Non-pigmented ciliary epithelial cell (primary cell): ENCODE measurements around the gene TGFBR1.

Experiments used
- DNase-seq: peaks from one replicate; pipeline ENCODE4 v3.0.0-alpha.2; 2010; ENCODE audit warnings: low read depth

TGFBR1 gene

DNA sequence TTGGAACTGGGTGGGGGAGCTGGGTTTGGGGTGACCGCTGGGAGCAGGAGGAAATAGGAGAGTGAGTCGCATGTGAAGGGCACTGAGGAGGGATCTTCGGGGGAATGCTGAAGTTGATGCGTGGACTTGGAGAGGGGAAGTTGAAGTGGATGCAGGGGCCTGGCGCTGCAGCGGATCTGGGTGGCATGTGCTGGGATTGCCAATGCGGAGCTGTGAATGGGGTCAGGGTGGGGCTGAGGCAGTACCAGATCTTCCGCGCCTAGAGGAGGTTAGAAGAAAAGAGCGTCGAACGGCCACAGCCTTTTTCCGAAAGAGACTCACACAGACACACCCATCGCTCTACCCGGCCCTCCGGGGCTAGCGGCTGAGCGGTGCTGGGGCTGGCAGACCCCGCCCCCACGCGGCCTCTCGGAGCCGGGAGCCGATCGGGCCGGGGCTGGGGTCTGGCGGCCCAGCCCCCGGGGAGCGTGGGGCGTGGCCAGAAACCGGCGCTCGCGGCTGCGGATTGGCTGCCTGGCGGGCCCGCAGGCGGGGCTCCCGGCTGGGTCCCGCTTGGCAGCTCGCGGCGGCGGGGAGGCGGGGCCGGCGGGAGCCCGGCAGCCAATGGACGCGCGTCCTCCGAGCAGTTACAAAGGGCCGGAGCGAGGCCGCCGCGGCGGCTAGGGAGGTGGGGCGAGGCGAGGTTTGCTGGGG is at the start of gene TGFBR1:
TGFBR1 (plus strand) TSS at position 655 of the 693 bp plus-strand sequence. CDS start 93 bp downstream, outside the sequence.
- DNase-seq = no peak

DNA sequence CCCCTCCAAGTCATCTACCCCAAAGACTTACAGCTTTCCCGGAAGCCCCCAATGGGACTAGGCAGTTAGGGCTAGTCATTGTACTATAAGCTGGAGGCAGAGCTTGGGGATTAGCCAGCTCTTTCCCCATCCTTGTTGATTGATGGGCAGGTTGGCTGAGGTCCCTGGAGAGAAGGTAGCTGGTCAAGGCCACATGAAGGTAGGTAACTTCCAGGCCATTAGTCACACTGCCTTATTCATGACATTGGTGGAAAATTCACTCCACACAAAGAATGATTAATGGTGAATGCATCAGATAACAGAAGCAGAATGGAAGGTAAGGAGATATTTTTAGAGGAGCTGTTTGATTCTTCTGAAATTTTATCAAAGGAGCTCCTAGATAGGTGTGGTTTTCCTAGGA is 49.5 kb upstream of the TGFBR1 start:
- no peak for DNase-seq

DNA sequence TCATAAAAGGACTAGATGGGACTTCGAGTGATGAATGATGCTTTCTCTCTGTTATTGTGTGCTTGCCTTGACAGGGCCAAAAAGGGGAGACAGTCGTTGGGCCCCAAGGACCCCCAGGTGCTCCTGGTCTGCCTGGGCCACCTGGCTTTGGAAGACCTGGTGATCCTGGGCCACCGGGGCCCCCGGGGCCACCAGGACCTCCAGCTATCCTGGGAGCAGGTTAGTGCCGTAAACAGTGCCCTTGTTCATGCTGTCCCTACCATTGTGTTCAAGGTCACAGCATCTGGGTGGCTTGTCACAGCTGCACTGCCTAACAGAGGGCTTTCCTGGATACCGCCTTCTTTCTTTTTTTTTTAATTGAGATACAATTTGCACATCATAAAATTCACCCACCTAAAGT is 48.7 kb upstream of the TGFBR1 start:
- DNase-seq = no peak

DNA sequence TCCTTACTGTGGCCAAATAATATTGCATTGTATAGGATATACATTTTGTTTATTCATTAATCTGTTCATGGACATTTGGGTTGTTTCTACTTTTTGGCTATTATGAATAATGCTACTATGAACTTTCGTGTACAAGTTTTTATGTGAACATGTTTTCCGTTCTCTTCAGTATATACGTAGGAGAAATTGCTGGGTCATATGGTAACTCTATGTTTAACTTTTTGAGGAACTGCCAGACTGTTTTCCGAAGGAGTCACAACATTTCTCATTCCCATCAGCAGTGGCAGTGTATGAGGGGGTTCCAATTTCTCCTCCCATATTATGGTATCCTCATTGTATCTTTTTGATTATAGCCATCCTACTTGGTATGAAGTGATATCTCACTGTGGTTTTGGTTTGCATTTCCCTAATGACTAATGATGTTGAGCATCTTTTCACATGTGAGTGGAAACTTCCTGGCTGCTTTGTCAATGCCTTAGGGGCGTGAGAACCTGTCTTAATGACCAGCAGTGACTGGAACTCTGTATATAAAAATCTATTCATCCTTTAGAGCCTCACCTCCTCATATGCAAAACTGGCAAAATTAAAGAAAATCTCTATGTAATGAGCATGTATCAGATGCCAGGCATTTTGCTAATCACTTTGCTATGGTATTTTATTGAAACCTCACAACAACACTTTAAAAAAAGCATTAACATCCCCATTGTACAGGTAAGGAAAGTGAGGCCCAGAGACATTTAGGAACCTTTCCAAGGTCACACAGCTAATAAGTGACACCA is 47.8 kb upstream of the TGFBR1 start:
- peak; percentile 70 for DNase-seq

DNA sequence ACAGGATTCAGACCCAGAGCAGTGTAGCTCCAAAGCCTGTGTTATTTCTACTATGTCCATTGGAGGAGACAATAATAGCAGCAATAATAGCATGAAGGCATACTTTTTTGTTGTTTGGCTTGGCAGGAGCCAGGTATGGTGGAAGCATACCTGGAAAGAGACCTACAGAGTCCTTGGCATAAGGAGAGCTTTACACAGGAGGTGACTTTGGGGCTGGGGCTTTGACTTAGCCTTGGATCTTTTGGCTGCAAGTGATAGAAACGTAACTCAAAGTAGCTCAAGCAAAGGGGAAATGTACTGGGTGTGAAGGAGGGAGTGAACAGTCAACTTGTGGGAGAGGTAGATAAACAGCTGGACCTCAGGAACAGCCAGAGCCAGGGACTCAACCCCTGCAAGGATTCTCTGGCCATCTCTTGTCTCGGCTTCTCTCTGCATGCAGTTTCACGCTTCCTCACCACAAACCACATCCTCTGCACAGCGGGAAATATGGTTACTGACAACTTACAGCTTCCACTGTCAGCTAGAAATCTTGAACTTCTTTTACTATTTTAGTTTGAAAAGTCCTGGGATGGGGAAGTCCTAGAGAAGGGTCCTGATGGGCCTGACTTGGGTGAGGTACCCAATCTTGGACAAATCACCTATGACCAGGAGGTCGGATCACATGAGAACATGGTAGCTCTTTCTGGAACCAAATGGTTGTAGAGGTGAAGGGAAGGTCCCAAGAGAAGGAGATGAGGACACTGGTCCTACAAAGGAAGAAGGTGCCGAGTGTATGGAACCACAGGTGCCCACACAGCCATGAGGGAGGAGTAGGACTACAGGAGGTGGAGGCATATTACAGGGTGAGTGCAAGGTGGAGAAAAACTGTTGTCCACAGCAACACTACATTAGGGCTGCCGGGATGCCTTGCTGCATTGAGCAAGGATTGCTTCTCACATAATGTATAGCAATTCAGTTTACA is 47.0 kb upstream of the TGFBR1 start:
- DNase-seq = peak; percentile 73

DNA sequence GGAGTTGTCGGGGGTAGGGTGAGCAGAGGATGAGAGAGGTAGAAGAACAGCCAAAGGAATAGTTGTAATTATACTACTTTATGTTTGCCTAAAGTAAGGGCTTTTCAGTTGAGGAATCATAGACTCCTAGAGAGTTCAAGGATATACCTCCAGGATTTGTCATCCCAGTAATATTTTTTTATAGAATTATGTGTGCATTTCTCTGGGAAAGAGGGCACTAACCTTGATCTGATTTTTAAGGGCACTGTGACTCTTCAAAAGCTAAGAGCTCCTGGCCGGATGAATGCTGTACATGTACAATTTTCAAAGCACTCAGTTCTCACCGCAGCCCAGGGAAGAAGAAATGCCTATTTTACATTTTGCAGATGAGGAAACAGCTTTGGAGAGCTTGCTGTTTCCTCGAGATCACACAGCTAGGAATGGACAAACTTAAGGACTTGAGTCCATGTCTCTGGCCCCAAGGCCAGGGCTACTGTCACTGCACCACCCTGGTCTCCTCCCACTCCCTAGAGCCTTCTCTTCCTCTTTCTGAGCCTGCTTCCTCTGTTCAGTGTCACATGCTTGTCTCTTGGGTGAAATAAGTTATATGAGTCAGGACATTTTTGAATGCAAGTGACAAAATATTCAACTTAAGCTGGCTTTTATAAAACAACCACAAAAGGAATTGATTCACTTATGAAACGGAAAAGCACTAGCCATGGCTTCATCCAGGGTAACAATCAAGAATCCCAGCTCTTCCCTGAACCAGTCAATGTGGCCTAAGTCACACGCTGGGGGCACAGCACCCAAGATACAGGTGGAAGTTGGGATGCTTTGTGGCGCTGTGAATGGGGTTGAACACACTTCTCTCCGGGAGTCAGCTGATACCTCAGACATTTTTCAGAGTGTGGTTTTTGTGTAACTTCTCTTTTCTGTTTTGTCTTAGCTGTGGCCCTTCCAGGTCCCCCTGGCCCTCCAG is 45.7 kb upstream of the TGFBR1 start:
- no peak for DNase-seq

DNA sequence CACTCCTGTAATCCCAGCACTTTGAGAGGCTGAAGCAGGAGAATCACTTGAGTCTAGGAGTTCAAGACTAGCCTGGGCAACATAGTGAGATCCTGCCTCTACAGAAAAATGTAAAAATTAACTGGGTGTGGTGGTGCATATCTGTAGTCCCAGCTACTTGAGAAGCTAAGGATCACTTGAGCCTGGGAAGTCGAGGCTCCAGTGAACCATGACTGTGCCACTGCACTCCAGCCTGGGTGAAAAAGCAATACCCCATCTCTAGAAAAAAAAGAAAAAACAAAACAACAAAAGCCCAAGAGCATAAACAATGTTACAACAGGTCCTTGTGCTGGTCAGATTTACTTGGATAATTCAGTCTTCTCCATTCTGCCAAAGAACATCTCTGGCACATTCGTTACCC is 44.3 kb upstream of the TGFBR1 start:
- no peak for DNase-seq

DNA sequence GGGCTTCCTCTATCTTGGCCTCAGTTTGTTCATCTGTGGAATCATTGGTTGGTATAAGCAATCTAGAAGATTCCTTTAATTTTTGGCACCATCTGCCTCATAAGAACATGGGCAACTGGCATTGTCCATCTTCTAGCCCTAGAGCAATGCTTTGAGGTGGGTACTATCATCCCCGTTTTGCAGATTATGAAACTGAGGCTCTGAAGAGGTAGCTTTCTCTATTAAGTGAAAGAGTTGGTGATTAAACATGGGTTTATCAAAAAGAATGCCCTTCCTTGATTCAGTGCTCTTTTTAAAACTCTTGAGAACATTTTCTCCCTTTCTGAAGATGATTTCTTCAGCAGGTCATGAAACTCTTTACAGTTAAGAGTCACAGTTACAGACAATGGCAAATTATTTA is 42.4 kb upstream of the TGFBR1 start:
- DNase-seq = no peak

DNA sequence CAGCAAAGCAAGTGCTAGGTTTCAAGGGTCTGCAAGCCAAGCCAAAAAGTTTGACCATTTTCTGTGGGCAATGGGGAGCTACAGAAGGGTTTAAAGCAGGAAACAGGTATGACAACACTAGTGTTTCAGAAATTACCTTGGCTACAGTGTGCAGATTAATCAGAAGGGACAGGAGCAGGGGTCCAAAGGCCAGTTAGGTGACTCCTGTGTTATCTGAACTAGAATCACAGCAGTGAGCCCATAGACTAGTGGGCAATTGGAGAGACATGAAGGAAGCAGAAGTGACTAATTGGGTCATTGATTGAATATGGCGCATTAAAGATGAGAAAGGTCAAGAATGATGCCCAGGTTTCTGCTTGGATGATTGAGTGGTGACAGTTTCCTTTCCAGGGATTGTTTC is 41.4 kb upstream of the TGFBR1 start:
- no peak for DNase-seq

DNA sequence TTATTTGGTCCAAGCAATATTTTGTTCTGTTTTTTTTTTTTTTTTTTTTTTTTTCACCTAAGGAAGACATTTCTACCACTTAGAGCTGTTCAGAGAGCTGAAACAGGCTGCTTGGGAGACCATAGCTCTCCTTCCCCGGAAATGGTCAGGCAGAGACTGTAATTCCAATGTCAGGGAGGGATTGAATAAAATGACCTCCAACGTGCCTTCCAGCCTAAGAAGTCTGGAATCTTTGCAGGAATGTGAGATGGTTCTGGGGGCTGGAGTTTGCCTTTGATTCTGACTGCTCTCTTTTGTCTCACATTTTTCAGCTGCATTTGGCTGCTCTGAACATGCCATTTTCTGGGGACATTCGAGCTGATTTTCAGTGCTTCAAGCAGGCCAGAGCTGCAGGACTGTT is 38.3 kb upstream of the TGFBR1 start:
- DNase-seq = no peak

DNA sequence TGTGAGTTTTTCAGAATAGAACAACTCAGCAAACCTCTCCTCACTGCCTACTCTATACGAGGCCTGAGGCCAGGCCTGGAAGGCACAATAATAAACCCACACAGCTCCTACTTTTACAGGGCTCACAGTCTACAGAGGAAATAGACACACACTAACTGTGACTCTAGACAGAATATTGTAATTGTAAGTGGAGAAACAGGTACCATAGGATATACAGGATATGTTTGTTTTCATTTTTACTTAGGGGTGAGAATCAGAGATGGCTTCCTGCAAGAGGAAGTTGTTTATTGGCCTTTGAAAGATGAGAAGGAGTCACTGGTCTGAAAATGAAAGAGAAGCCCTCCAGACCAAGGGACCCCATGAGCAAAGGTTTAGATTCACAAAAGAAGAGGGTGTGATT is 35.8 kb upstream of the TGFBR1 start:
- no peak for DNase-seq

DNA sequence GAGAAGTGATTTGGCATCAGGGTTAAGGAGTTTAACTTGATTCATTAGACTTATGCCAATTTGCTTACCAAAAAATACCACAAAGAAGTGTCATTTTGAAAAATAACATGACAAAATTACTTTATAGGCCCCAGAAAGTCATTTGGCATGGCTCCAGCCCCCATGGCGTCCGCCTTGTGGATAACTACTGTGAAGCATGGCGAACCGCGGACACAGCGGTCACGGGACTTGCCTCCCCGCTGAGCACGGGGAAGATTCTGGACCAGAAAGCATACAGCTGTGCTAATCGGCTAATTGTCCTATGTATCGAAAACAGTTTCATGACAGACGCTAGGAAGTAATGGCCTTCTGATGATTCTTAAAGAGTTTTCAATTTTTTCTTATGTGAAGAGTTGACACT is 35.4 kb upstream of the TGFBR1 start:
- no peak for DNase-seq

DNA sequence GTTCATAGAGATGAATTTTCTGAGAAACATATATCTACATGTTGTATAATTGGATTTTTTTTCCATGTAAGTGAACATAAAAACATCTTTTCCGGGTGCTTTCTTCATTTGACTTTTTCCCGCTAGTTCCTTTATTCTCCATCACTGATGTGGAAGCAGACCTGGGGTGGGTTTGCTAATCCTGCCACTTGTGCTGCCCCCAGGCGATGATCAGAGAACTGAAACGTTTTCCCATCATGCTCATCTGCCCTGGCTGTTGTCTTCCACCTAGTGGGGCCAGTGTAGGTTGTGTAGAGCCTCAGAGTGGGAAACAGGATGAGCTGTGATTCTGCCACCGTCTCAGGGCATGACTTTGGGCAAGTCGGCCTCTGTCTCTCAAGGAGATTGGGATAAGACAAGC is 34.2 kb upstream of the TGFBR1 start:
- no peak for DNase-seq

DNA sequence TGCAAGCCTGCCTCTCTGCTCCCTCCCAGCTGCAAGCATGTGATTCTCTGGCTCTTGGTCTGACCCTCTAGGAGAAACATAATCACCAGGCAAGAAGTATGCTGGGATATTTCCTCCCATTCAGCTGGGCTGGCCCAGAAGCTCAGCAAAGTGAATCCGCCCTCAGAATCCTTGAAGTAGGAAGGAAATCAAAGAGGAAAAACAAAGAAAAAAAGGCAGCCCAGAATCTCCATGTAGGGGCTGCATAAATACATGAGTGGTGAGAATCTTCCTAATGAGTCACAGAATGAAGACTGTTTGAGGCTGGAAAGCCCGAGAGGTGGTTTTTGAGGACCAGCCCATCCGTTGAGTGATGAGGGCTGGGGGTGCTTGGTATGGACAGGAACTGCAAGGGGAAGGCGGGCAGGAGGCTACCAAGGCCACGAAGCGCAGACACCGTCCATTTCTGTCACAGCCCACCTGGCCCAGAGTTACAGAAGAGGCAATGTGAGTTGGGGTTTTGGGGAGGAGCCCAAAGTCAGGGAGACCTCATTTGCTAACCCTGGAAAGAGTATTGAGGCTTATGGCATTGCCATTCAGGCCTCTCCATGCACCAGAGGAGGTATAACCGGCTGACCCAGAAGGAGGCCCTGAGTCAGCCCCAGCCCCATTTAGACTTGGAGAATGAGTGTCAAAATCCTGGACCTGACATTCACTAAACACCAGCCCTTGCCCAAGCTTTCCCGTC is 33.4 kb upstream of the TGFBR1 start:
- DNase-seq = no peak

DNA sequence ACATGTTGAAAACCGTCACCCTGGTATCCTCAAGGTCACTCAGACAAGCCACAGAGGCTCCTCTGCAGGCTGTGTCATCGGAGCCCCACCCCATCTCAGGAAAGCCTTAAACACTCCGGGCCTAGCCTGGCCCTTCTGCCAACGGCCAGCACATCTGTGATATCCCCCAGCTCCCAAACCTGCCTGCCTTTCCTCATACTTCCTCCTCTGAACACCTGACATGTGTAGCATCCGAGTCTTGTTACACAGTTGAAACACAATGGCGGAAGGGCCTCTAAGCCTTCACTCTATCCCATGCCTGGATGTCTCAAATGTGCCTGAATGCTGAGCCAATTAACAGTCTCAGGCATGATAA is 32.9 kb upstream of the TGFBR1 start:
- DNase-seq = no peak

DNA sequence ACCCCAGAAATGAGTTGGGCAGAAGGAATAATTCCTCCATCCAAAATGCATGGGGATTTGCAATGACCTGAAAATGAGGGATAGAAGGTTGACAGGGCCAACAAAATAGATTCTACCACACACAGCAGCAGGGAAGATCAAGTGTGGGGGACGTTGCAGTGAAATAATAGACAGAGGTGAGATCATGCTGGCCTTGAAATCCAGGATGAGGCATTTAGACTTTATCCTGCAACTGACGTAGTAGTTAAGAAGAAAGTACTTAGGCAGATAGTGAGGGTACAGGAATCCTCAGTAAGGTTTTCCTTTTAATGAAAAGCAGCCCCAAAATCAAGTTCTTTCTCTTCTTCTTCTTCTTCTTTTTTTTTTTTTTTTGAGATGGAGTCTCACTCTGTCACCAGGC is 31.6 kb upstream of the TGFBR1 start:
- no peak for DNase-seq

DNA sequence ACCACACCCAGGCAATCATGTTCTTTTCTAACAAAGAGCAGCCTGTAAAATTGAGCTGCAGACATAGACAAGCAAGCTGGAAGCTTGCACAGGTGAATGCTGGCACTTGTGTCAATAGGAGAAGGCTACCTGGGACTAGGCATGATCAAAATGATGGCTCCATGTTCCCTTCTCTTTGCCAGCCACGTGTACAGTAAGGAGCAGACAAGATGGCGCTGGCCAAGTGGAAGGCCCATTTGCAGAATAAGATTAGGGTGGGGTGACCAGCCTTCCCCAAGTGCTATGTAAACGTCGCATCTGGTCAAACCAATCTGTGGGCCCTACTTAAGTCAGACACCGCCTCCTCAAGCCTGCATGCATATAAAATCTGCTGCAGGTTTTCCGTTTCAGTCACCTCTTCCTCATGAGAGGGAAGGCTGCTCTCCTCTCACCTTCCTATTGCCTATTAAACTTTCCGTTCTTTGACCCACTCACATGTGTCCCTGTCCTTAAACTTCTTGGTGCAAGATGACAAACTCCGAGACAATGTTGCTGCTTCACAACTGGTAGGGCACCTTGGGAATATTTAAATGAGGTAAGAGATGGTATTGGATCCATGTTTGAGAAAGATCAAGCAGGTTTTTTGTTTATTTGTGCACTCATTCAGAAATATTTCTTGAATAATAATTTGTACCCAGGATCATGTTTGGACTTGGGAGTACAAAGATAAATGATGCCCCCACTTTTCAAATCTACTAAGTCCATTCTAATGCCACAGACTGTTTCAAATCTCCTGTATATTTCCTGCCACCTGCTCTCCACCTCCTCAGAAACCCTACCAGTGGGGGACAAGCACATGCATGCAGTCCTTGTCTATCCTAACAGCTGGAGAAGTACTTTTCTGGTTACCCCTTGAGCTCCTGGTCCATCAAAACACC is 30.7 kb upstream of the TGFBR1 start:
- no peak for DNase-seq

DNA sequence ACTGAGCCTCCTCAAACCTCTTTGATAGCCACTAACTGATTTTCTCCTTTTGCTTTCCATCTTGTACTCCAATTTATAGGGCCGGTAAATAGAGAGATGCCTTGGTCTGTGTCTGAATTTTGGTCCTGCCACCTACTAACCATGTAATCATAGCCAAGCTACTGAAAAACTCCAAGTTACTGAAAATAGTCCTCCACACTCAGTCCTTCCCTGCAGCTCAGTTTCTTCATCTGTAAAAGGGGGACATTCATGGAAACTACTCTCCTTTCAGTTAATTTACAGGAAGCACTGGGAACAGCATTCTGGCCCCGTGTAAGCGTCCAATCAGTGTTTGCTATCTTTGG is 30.0 kb upstream of the TGFBR1 start:
- no peak for DNase-seq

DNA sequence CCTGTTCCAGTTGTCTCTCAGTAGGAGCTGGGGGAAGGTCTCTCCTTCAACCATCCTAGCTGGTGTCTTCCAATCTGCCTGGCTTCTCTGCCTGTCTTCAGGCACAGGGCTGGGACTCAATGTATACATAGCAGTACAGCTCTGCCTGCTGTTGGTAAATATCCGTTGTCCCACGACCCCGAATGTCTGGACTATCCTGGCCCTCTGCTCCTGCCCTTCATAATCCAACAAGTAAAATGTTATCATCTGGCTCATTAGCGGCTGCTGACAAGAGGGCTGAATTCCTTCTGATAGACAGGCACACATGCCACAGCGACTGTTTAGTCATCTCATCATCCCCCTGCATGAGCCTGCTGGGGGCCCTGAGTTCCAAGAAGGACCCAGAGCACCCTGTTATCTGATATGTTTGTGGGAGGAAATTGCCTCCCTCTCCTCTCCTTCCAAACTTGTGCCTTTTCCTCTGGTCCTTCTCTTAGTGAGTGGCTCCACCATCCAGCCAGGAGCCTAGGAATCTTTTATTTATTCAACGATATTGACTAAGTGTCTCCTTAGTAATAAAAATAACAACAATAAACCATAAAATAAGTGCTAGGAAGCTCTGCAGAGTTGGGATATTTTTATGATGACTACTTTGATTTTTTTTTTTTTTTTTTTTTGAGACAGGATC is 29.5 kb upstream of the TGFBR1 start:
- no peak for DNase-seq
